Body of pancreas (tissue), 4 donors: ENCODE measurements around the gene GCNA. TPM values are rescaled to one million over a fixed set of nuclear protein-coding genes. Genes with fewer than 3 reads are reported as not detected.

Experiments used
- ATAC-seq: fragments of 150-250 bp; one replicate; pipeline ENCODE4 v1.9.1; 2016
- DNase-seq, 4 donors: peaks; one replicate each; pipeline ENCODE4 v3.0.0-alpha.2; 2019
- H3K27ac ChIP-seq, 4 donors: fragments of 200-600 bp; sonication (generic); 1 replicate in 3 of 4; 2 replicates in 1 of 4; pipeline versions ENCODE4 v1.5.1 to v1.6.1; 2016 to 2019; ENCODE audit warnings: mild to moderate bottlenecking in 1 of 4, mixed read lengths in 1 of 4, moderate library complexity in 1 of 4
- H3K27me3 ChIP-seq, 2 donors: fragments of 200-600 bp; sonication (generic); one replicate each; pipeline ENCODE4 v1.6.0; 2016; ENCODE audit warnings: mild to moderate bottlenecking in 1 of 2
- H3K36me3 ChIP-seq, 2 donors: fragments of 200-600 bp; sonication (generic); replicated peaks in 1 of 2; 2 replicates each; pipeline ENCODE4 v1.5.1; 2016; ENCODE audit warnings: low read depth in 2 of 2; ENCODE audit not compliant: insufficient read depth in 1 of 2
- H3K4me1 ChIP-seq: fragments of 200-600 bp; sonication (generic); one replicate; pipeline ENCODE4 v1.6.0; 2016
- H3K4me3 ChIP-seq, 2 donors: fragments of 200-600 bp; sonication (generic); 1 replicate in 1 of 2; 2 replicates in 1 of 2; pipeline ENCODE4 v1.5.1; 2016 to 2019
- H3K9me3 ChIP-seq, 3 donors: fragments of 200-600 bp; sonication (generic); 1 replicate in 2 of 3; 2 replicates in 1 of 3; pipeline ENCODE4 v1.5.1; 2016
- CTCF ChIP-seq, 7 experiments: fragments of 450-650 bp in 4 of 7; fragments of 200-600 bp in 3 of 7; sonication (generic) in 3 of 7; IDR thresholded peaks; one replicate each; pipeline ENCODE4 v1.5.1; 2016 to 2019; ENCODE audit warnings: antibody characterized with exemption in 7 of 7
- POLR2A ChIP-seq, 3 donors: fragments of 450-650 bp; IDR thresholded peaks; one replicate each; pipeline ENCODE4 v1.6.1; 2016; ENCODE audit warnings: antibody characterized with exemption in 3 of 3, mild to moderate bottlenecking in 2 of 3
- WGBS, 2 donors: methylation state at CpG; one replicate each; pipeline ENCODE4 v1.1.5; 2017; 5-methylcytosine and 5-hydroxymethylcytosine counted together
- intact Hi-C: fragments of 100-400 bp; cut with DNase I; formaldehyde crosslinking; loops from one replicate; pipeline ENCODE4 v1.15.1; 2023
- total RNA-seq, 2 donors: library from RNA; depleted of rRNA; stranded (reverse); fragments of >200 nt; gene quantifications; one replicate each; pipeline ENCODE4 v1.1.0, GENCODE V29; 2016

GCNA gene
- total RNA-seq, 2 donors from 2014 or later, result 3.6 to 6.9 TPM

DNA sequence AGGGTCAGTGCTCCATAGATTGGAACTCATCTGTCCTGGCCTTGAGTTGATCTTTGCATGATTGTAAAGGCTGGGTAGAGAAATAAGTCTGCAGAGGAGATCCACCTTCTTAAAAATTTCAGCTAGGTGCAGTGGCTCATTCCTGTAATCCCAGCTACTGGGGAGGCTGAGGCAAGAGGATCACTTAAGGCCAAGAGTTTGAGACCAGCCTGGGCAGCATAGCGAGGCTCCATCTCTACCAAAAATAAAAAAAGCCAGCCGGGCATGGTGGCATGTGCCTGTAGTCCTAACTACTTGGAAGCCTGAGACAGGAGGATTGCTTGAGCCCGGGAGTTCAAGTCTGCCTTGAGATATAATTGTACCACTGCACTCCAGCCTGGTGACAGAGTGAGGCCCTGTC is 40.5 kb downstream of the GCNA start:
- ATAC-seq (no peak), DNase-seq (no peak)
- no peaks in the 10 kb centered on the region for H3K27me3 ChIP-seq
- WGBS, 2 donors, result 67 to 75% methylated on average over 1 to 3 of the region's 3 CpGs
- no peaks in the 10 kb centered on the region for H3K36me3 ChIP-seq
- H3K4me1 ChIP-seq, result peaks cover 13% of the 10 kb centered on the region
- TF ChIP-seq POLR2A (IDR thresholded peaks at IDR 0.05) (no peak), CTCF (IDR thresholded peaks at IDR 0.05) (no peak)
- no peaks in the 10 kb centered on the region for H3K9me3 ChIP-seq
- intact Hi-C loops, result no loop called here
- no peak overlapping the region for H3K4me3 ChIP-seq
- H3K27ac ChIP-seq, result no peak overlapping the region

DNA sequence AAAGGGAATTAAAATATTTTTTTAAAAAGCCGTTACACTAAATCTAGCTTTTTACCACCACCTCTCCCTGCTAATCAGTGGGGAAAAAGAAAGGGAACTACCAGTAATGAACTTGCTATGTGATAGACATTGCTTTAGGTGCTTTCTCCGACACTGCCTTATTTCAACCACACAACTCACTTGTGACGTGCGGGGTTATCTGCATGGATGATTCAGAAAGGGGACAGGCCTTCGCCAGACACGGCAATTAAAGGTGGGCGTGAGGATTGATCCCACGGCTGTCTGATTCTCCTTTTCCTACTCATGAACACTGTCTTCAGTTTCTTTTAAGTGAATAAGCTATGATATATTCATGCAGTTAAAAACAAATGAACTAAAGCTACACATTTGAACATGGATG is 41.0 kb downstream of the GCNA start:
- Histone ChIP-seq H3K36me3 (no peaks in the 10 kb centered on the region), H3K4me3 (no peak overlapping the region), H3K27ac (no peak overlapping the region), H3K4me1 (peaks cover 13% of the 10 kb centered on the region), H3K27me3 (no peaks in the 10 kb centered on the region), H3K9me3 (no peaks in the 10 kb centered on the region)
- intact Hi-C loops, result no loop called here
- ATAC-seq, result no peak
- 77 to 90% methylated on average over 8 of the region's 8 CpGs for WGBS, 2 donors
- DNase-seq, result no peak
- TF ChIP-seq CTCF (IDR thresholded peaks at IDR 0.05) (no peak), POLR2A (IDR thresholded peaks at IDR 0.05) (no peak)

GRCh38 chrX:71619986-71620385 is 41.7 kb downstream of the GCNA start:
- intact Hi-C loops, result no loop called here
- no peaks in the 10 kb centered on the region for H3K36me3 ChIP-seq
- H3K4me3 ChIP-seq, result no peak overlapping the region
- TF ChIP-seq POLR2A (IDR thresholded peaks at IDR 0.05) (no peak), CTCF (IDR thresholded peaks at IDR 0.05) (no peak)
- H3K4me1 ChIP-seq, result peaks cover 13% of the 10 kb centered on the region
- H3K27ac ChIP-seq, result no peak overlapping the region
- 83% methylated on average over 1 of the region's 1 CpG; no CpG with 5 or more reads in 1 of the 2 donors for WGBS, 2 donors
- H3K9me3 ChIP-seq, result no peaks in the 10 kb centered on the region
- no peaks in the 10 kb centered on the region for H3K27me3 ChIP-seq
- DNase-seq (no peak), ATAC-seq (no peak)

DNA sequence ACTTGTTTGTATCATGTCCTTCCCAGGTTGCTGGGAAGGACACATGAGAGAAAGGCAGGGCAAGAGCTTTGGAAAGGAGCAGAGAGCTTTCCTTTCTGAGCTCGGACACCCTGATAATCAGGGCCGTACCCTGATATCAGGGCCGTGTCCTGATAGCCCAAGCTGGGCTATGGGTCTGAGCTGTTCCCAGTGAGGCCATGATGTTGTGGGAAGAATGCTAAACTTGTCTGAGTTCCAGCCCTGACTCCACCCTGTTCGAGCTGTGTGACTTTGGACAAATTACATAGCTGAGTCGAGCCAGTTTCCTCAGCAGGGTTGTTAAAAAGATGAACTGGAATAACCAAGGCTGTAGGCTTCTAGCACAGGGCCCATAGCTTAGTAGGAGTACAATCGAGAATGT is 43.4 kb downstream of the GCNA start:
- intact Hi-C loops, result no loop called here
- Histone ChIP-seq H3K9me3 (no peaks in the 10 kb centered on the region), H3K4me1 (peaks cover 13% of the 10 kb centered on the region), H3K27me3 (no peaks in the 10 kb centered on the region), H3K36me3 (no peaks in the 10 kb centered on the region), H3K4me3 (no peak overlapping the region), H3K27ac (peak overlapping the region in 1 of 4 donors; percentile 77)
- ATAC-seq (no peak), DNase-seq (no peak)
- WGBS, 2 donors, result 50 to 64% methylated on average over 2 to 6 of the region's 6 CpGs
- TF ChIP-seq POLR2A (IDR thresholded peaks at IDR 0.05) (no peak), CTCF (IDR thresholded peaks at IDR 0.05) (no peak)

DNA sequence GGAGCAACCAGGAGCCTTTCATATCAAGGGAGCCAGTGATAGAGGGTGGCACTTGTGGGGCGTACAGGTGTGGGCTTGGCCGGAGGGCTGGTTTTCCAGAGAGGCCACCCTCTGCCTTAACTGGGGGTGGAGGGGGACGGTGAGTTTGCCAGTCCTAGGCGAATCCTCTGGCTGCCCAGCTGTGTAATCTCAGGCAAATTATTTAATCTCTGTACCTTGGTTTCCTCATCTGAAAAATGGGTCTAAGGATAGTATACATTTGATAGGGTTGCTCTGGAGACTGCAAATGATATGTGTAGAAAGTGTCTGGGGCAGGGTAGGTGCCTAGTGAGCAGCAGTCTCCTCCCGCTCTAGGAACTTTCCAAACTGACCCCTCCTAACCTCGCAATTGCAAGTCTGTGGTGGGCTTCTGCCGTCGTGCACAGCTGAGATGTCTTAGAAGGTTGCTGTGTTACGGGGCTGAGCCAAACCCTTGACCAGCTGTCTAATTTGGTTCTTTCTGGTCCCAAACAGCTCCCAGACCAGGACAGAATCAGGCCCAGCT is 43.9 kb downstream of the GCNA start:
- no peak for DNase-seq
- intact Hi-C loops, result no loop called here
- no peaks in the 10 kb centered on the region for H3K27me3 ChIP-seq
- H3K36me3 ChIP-seq, result no peaks in the 10 kb centered on the region
- H3K27ac ChIP-seq, result peak overlapping the region; percentile 10 to 77 (median 59)
- WGBS, 2 donors, result 85% methylated on average over 5 to 8 of the region's 9 CpGs
- no peak overlapping the region for H3K4me3 ChIP-seq
- TF ChIP-seq POLR2A (IDR thresholded peaks at IDR 0.05) (no peak), CTCF (IDR thresholded peaks at IDR 0.05) (no peak)
- ATAC-seq, result no peak
- H3K9me3 ChIP-seq, result no peaks in the 10 kb centered on the region
- peaks cover 13% of the 10 kb centered on the region for H3K4me1 ChIP-seq
